GM12892 (cell line): ENCODE results near the gene SLC25A6.

Experiments used
- POLR2A ChIP-seq: IDR thresholded peaks from 2 replicates; pipeline ENCODE4 v1.6.1; 2011; ENCODE audit warnings: low read depth, low read length, control low read depth
- POLR2AphosphoS5 ChIP-seq: IDR thresholded peaks from 2 replicates; pipeline ENCODE4 v1.6.1; 2011; ENCODE audit warnings: low read depth, low read length, control low read depth
- TAF1 ChIP-seq: IDR thresholded peaks from 2 replicates; pipeline ENCODE4 v1.6.1; 2011; ENCODE audit warnings: low read depth, mild to moderate bottlenecking, control low read depth, low read length, borderline replicate concordance

- TF ChIP-seq POLR2A: no peak; the same call in 1 of the 2 replicates
- no peak for TF ChIP-seq POLR2AphosphoS5
- TF ChIP-seq TAF1: no peak
Observed at GRCh38 chrX:1386338-1387127, 5.4 kb downstream of the SLC25A6 start.
